GM19397 (cell line): ENCODE measurements around the gene TBC1D3I.
"Not testable (repeated sequence)": the region's sequence is repeated elsewhere in the genome, so short reads cannot be mapped to it uniquely, and the experiment has no call there.

ENCODE experiments used
- ATAC-seq: cut with Tn5 transposase; IDR thresholded peaks from one replicate; pipeline ENCODE4 v1.9.1; 2021; ENCODE audit warnings: mild to moderate bottlenecking, moderate library complexity; ENCODE audit not compliant: unreplicated experiment

The TBC1D3I gene

DNA sequence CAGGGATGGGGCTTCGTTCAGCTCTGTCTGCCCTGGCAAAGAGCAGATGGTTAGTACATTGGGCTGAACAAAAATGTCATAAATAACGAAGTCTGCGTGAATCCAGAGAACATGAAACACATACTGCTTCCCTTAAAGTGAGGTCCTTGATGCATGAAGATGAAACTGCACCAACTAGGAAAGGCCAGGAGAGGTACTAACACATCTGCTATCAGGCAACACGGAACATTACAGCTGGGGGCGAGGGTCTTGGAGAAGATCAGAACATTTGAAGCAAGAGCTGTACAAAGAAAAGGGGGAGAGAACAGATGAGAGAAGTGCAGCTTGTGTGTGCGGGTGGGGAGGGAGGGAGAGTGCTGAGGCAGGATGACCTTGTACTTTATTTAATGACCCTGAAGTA lies 57.0 kb downstream of the TBC1D3I start:
- ATAC-seq, result not testable (repeated sequence)

DNA sequence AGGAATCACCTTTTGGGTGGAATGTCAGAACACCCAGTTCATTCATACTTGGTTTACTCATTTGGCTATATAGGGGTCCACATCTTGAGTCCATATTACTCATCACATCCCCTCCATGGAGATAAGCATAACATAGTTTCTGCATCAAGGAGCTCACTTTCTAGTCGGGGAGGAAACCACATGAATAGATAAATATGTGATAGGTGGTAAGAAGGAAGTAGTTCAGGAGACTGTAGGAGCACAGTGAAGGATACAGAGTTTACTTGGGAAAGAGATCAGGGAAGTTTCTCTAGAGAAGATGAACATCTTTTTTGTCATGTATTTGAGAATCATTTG lies 57.9 kb downstream of the TBC1D3I start:
- not testable (repeated sequence) for ATAC-seq

DNA sequence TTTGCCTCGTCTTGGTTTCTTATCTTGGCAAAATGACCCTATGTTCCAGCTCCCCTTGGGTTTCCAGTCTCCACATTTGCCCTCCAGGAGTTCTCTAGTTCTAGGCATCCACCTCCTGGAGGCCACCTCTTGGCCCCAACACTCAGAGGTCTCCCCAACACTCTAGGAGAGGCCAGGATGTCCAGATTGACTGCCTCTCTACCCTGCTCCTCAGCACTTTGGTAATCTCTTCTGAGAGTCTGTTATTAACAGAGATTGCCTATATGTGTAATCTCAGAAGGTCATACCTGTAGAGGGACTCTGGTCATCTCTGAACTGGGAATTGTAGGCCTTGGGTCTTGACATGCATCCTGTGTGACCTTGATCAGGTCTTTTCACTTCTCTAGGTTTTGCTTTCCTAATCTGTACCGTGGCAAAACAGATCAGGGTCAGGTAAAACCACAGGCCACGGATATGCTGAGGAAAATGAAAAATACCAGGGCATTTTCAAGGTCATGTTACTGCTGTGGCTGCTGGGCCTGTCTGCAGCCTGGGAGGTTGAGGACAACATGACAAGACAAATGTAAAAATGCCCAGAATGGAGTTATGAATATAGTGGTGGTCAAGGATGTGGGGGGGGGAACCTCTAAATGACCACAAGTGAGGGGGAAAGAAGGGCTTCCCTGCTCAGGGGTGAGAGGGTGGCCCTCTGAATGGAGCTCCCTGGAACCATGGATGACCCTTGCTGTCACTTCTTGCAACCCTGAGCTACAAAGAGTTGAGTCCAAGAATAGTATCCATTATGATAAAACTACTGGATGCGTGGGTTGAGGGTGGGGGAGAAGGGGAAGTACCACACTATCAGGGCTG lies 58.5 kb downstream of the TBC1D3I start:
- ATAC-seq, result no peak

DNA sequence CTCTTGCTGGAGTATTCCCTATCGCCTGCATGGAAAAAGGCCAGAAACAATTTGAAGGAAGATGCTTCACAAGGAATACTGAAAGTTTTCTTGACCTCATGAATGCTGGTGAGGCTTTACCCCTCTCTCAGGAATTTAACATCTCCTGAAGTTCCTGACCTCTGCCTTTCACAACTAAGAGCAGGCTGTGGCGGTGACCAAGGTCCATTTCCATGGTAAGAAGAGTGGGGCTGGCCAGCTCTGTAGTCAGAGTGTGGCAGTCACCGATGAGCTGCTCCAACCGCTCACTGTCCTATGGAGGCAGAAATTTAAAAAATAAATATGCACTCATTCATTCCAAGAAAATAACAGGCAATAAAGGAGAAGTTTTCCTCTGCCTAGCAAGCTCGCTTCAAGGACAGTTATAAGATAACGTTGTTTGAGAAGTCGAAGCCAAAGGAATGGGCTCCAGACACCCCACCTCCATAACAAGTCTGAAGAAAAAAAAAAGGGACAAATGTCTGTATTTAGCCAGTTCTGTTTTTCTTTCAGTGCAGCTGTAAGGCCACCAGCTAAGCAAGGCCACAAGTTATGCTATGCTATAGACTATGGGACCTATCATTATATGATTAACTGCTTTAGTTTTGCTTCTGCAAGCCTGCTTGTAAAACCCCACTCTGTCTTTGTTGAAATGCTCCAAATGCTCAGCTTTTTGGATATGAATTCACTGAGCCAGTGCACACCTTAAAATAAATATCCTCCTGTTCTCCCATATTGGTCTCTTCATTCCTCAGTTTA lies 59.5 kb downstream of the TBC1D3I start:
- no peak for ATAC-seq
